Measurements from ENCODE around the gene KCNMB2.

DNA sequence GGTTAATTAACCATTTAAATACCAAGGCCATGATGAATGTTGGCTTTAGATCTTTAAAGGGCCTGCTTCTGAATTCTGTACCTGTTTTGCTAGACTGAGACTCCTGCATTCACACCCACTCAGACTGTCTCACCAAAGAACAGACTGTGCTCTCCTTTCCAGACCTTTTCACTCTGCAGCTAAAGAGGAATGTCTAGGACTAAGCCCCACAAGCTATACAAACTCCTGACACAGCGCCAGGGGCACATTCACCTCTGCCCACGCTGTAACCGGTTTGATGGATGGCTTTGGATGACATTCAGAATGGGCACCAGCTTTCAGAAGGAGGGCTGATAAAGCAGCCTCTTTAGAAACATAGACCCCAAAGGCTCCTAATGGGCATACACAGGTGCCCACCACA is 200.1 kb downstream of the KCNMB2 start:
- TF ChIP-seq, protein P1, sequence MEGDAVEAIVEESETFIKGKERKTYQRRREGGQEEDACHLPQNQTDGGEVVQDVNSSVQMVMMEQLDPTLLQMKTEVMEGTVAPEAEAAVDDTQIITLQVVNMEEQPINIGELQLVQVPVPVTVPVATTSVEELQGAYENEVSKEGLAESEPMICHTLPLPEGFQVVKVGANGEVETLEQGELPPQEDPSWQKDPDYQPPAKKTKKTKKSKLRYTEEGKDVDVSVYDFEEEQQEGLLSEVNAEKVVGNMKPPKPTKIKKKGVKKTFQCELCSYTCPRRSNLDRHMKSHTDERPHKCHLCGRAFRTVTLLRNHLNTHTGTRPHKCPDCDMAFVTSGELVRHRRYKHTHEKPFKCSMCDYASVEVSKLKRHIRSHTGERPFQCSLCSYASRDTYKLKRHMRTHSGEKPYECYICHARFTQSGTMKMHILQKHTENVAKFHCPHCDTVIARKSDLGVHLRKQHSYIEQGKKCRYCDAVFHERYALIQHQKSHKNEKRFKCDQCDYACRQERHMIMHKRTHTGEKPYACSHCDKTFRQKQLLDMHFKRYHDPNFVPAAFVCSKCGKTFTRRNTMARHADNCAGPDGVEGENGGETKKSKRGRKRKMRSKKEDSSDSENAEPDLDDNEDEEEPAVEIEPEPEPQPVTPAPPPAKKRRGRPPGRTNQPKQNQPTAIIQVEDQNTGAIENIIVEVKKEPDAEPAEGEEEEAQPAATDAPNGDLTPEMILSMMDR (conservative IDR thresholded peaks at IDR 0.05; ENCODE audit: low read depth, low read length), result no peak
- TF ChIP-seq EZH2 (IDR thresholded peaks at IDR 0.05; ENCODE audit: low read length, unreplicated experiment) (no peak), EZH2phosphoT487 (IDR thresholded peaks at IDR 0.05; ENCODE audit: borderline replicate concordance, low read length) (no peak)
